ENCODE measurements around the gene CSNK1A1L. TPM values are rescaled to one million over a fixed set of nuclear protein-coding genes. Genes with fewer than 3 reads are reported as not detected.

The CSNK1A1L gene
- total and polyA plus RNA-seq, 2 donors (not counting 3 experiments of a cell fraction or from before 2014, with no cell fraction given) = not detected

GRCh38 chr13:37107868-37108267, 2.4 kb upstream of the CSNK1A1L start:
- no TSS peak for BruUV-seq (replicated peaks)

More at GRCh38 chr13:37107868-37108267, 2.4 kb upstream of the CSNK1A1L start:
- POLR2A ChIA-PET = no interaction called here
- FAIRE-seq = no peak
- H3K27me3 ChIP-seq (ENCODE audit: control insufficient read depth in 2 of 2, insufficient read depth in 2 of 2, low read length in 2 of 2) = peaks cover 0 to 2% of the 10 kb centered on the region in 2 experiments
- H3K27ac ChIP-seq (ENCODE audit: insufficient read depth, low read depth, low read length) = no peak overlapping the region
- H3K79me2 ChIP-seq (ENCODE audit: control insufficient read depth, insufficient read depth, low read length) = no peaks in the 10 kb centered on the region
- no peak for TF ChIP-seq POLR2AphosphoS5 (IDR thresholded peaks at IDR 0.05; ENCODE audit: insufficient read depth, low read depth, low read length)
- no peak for TF ChIP-seq EZH2 (IDR thresholded peaks at IDR 0.05; ENCODE audit: borderline replicate concordance, low read depth, low read length, severe bottlenecking)
- no peak for TF ChIP-seq GATA2 (IDR thresholded peaks at IDR 0.05; ENCODE audit: insufficient read depth, insufficient read length, low read depth, low read length)
- no peak for TF ChIP-seq JUN (IDR thresholded peaks at IDR 0.05; ENCODE audit: borderline replicate concordance, insufficient read depth, insufficient read length, low read depth)
- no peak for TF ChIP-seq CTCF (IDR thresholded peaks at IDR 0.05; ENCODE audit: extremely low read depth in 1 of 2, insufficient read depth in 1 of 2, low read depth in 1 of 2, low read length in 2 of 2)
- no peak for TF ChIP-seq MAX (IDR thresholded peaks at IDR 0.05; ENCODE audit: insufficient read depth, insufficient read length)
- no peak for TF ChIP-seq POLR2A (IDR thresholded peaks at IDR 0.05; ENCODE audit: low read depth, low read length)
- TF ChIP-seq FOS (IDR thresholded peaks at IDR 0.05; ENCODE audit: borderline replicate concordance, insufficient read depth, low read length) = no peak
- TF ChIP-seq MYC (IDR thresholded peaks at IDR 0.05; ENCODE audit: low read depth, low read length) = no peak
- H3K4me1 ChIP-seq (ENCODE audit: control insufficient read depth, extremely low read depth, insufficient read depth, low read length) = no peaks in the 10 kb centered on the region
- H3K4me3 ChIP-seq (replicated peaks in 1 of 3; ENCODE audit: insufficient read depth in 1 of 3, low read depth in 1 of 3, low read length in 3 of 3) = no peak overlapping the region
- CTCF ChIA-PET = interaction anchor here (0.9 to 10.0 kb wide), 3 partner anchors 13 to 494 kb away, joined by 4 to 102 read pairs (median 11); partner anchors contain the start of gene POSTN
- H4K20me1 ChIP-seq (replicated peaks; ENCODE audit: control insufficient read depth, extremely low read depth, insufficient read depth, low read length) = no peaks in the 10 kb centered on the region
- DNase-seq (ENCODE audit: low read depth, low spot score) = no peak
- no peak overlapping the region for H3K4me2 ChIP-seq (ENCODE audit: insufficient read depth, low read length)
- intact Hi-C loops (cut with micrococcal nuclease) (loop anchor here (5.0 to 10.0 kb wide), 2 partner anchors 359 to 937 kb away; no protein-coding TSS in a partner anchor), dilution Hi-C loops (cut with MboI; ENCODE audit: extremely low pct_ligation_motif_present, low sequenced_read_pairs) (no loop called here)
- no peaks in the 10 kb centered on the region for H3K9me3 ChIP-seq (replicated peaks; ENCODE audit: control insufficient read depth, insufficient read depth, low read length)
- H3K36me3 ChIP-seq (ENCODE audit: control insufficient read depth in 2 of 2, extremely low read depth in 1 of 2, insufficient read depth in 2 of 2, low read length in 2 of 2) = no peaks in the 10 kb centered on the region
- H3K9me1 ChIP-seq (replicated peaks; ENCODE audit: control insufficient read depth, extremely low read depth, insufficient read depth, low read length) = no peaks in the 10 kb centered on the region
- no peak overlapping the region for H2AFZ ChIP-seq (ENCODE audit: low read depth, low read length)
- H3K9ac ChIP-seq (replicated peaks; ENCODE audit: extremely low read depth, insufficient read depth, low read length) = no peak overlapping the region

Data from endothelial cell of umbilical vein (primary cell).